Panc1 (cell line): ENCODE data around the gene FREM2. TPM values are rescaled to one million over a fixed set of nuclear protein-coding genes. Genes with fewer than 3 reads are reported as not detected.

ENCODE experiments used
- ATAC-seq: fragments of 200-7000 bp; cut with Tn5 transposase; 2 replicates; pipeline ENCODE4 v1.9.1; 2020; ENCODE audit warnings: mild to moderate bottlenecking, moderate library complexity
- BruUV-seq: library from RNA; stranded (reverse); fragments of 400-500 nt; replicated peaks from 2 replicates; lab custom pipeline; 2021; lab: Mats Ljungman, UMichigan
- CTCF ChIA-PET: fragments of 300-600 bp; sonication (Branson Sonifier 250); formaldehyde crosslinking; loops from one replicate; lab custom pipeline; 2022; ENCODE audit warnings: antibody characterized with exemption; lab: Charles Lee
- POLR2A ChIA-PET: fragments of 300-600 bp; sonication (Branson Sonifier 250); formaldehyde crosslinking; loops from one replicate; lab custom pipeline; 2022; ENCODE audit warnings: antibody characterized with exemption; lab: Charles Lee
- DNase-seq: peaks from one replicate; pipeline ENCODE4 v3.0.0-alpha.2; 2010; ENCODE audit warnings: low read depth, low spot score
- H3K27ac ChIP-seq: 2 replicates; pipeline ENCODE4 v1.5.1; 2011; ENCODE audit warnings: mild to moderate bottlenecking, low read length, inconsistent platforms
- H3K27me3 ChIP-seq: fragments of 200-500 bp; sonication (Bioruptor generic); 2 replicates; pipeline ENCODE4 v1.6.0; 2014; ENCODE audit warnings: low read length, inconsistent platforms; ENCODE audit not compliant: control insufficient read depth, insufficient read depth
- H3K36me3 ChIP-seq: fragments of 200-500 bp; sonication (Bioruptor generic); 2 replicates; pipeline ENCODE4 v1.5.1; 2014; ENCODE audit warnings: inconsistent platforms, mild to moderate bottlenecking, low read length, moderate library complexity; ENCODE audit not compliant: control insufficient read depth, insufficient read depth
- H3K4me1 ChIP-seq: 2 replicates; pipeline ENCODE4 v1.5.1; 2011; ENCODE audit warnings: inconsistent platforms, mild to moderate bottlenecking, low read length, moderate library complexity; ENCODE audit not compliant: control insufficient read depth, insufficient read depth
- H3K4me3 ChIP-seq, 2 experiments: 2 replicates each; pipeline ENCODE4 v1.5.1; 2011 to 2012; ENCODE audit warnings: low read depth in 2 of 2, low read length in 2 of 2, mild to moderate bottlenecking in 2 of 2, inconsistent platforms in 1 of 2, moderate library complexity in 1 of 2
- H3K9me3 ChIP-seq: fragments of 200-500 bp; sonication (Bioruptor generic); 2 replicates; pipeline ENCODE4 v1.5.1; 2014; ENCODE audit warnings: low read depth, mild to moderate bottlenecking, inconsistent platforms, low read length, moderate library complexity; ENCODE audit not compliant: control insufficient read depth, insufficient read depth
- CTCF ChIP-seq: fragments of 450-650 bp; IDR thresholded peaks from 2 replicates; pipeline ENCODE4 v1.5.1; 2017; ENCODE audit warnings: mild to moderate bottlenecking
- POLR2AphosphoS5 ChIP-seq: IDR thresholded peaks from 2 replicates; pipeline ENCODE4 v1.6.1; 2012; ENCODE audit warnings: mild to moderate bottlenecking, low read depth, low read length, moderate library complexity
- REST ChIP-seq, 2 experiments: IDR thresholded peaks; 2 replicates each; pipeline ENCODE4 v1.6.1; 2011 to 2012; ENCODE audit warnings: low read depth in 2 of 2, control low read depth in 1 of 2, low read length in 1 of 2, mild to moderate bottlenecking in 1 of 2, moderate library complexity in 1 of 2; ENCODE audit not compliant: insufficient read depth in 1 of 2
- SIN3A ChIP-seq: IDR thresholded peaks from 2 replicates; pipeline ENCODE4 v1.6.1; 2012; ENCODE audit warnings: low read depth, mild to moderate bottlenecking, low read length, moderate library complexity, borderline replicate concordance; ENCODE audit not compliant: insufficient read depth
- TCF7L2 ChIP-seq: IDR thresholded peaks from 2 replicates; pipeline ENCODE4 v1.6.1; 2011; ENCODE audit warnings: mild to moderate bottlenecking, low read depth, low read length, inconsistent platforms
- in situ Hi-C: cut with HindIII; loops from 2 replicates; pipeline ENCODE4 v1.10.0; 2016; ENCODE audit warnings: low sequenced_read_pairs, low pct_unique_long_range_greater_than_20kb
- intact Hi-C: fragments of 100-400 bp; cut with micrococcal nuclease; formaldehyde crosslinking; loops from one replicate; pipeline ENCODE4 v1.10.0; 2022; ENCODE audit not compliant: unreplicated experiment
- total RNA-seq: library from RNA; stranded (reverse); gene quantifications from one replicate; pipeline ENCODE4 v1.2.1, GENCODE V29; 2021; ENCODE audit not compliant: unreplicated experiment

Gene FREM2
- total RNA-seq, 1 experiment from 2014 or later, result 0.15 TPM

GRCh38 chr13:38899571-38899970 is 212.7 kb downstream of the FREM2 start:
- Histone ChIP-seq H3K36me3 (no peaks in the 10 kb centered on the region), H3K27me3 (no peaks in the 10 kb centered on the region), H3K4me1 (no peaks in the 10 kb centered on the region), H3K4me3 (no peak overlapping the region), H3K27ac (no peak overlapping the region), H3K9me3 (no peaks in the 10 kb centered on the region)
- no peak for TF ChIP-seq CTCF
- no peak for TF ChIP-seq SIN3A
- TF ChIP-seq TCF7L2, result no peak
- TF ChIP-seq POLR2AphosphoS5, result no peak
- no peak for TF ChIP-seq REST (IDR thresholded peaks at IDR 0.05; ENCODE audit: insufficient read depth in 1 of 2, low read depth in 2 of 2, low read length in 1 of 2)
- ChIA-PET CTCF (no interaction called here), POLR2A (no interaction called here)
- no TSS peak for BruUV-seq
- intact Hi-C loops (no loop called here), in situ Hi-C loops (no loop called here)
- no peak for ATAC-seq
- DNase-seq, result no peak

- no TSS peak for BruUV-seq
- CTCF ChIA-PET, result no interaction called here
- POLR2A ChIA-PET, result no interaction called here
- intact Hi-C loops, result no loop called here
- Histone ChIP-seq H3K36me3 (no peaks in the 10 kb centered on the region), H3K4me1 (no peaks in the 10 kb centered on the region), H3K27ac (no peak overlapping the region), H3K4me3 (no peak overlapping the region), H3K27me3 (no peaks in the 10 kb centered on the region), H3K9me3 (no peaks in the 10 kb centered on the region)
- DNase-seq (no peak), ATAC-seq (no peak)
- in situ Hi-C loops, result no loop called here
- TF ChIP-seq REST (IDR thresholded peaks at IDR 0.05; ENCODE audit: insufficient read depth in 1 of 2, low read depth in 2 of 2, low read length in 1 of 2) (no peak), POLR2AphosphoS5 (no peak), SIN3A (no peak), TCF7L2 (no peak), CTCF (peak; percentile 21)
Observed at GRCh38 chr13:38900188-38900587, 213.3 kb downstream of the FREM2 start.
